CD1c-positive myeloid dendritic cell (primary cell): ENCODE data around the gene RCC1.
A peak's percentile ranks its signal among the peaks of the same experiment; 100 is the strongest.
"Not testable (repeated sequence)": the region's sequence is repeated elsewhere in the genome, so short reads cannot be mapped to it uniquely, and the experiment has no call there.

ENCODE experiments used
- DNase-seq: peaks from one replicate; pipeline ENCODE4 v3.0.0-alpha.2; 2016; ENCODE audit errors: extremely low spot score

The RCC1 gene

GRCh38 chr1:28510970-28511440 is 5.2 kb downstream of the RCC1 start:
- DNase-seq: no peak

GRCh38 chr1:28512058-28512611 is 6.3 kb downstream of the RCC1 start:
- no peak for DNase-seq

DNA sequence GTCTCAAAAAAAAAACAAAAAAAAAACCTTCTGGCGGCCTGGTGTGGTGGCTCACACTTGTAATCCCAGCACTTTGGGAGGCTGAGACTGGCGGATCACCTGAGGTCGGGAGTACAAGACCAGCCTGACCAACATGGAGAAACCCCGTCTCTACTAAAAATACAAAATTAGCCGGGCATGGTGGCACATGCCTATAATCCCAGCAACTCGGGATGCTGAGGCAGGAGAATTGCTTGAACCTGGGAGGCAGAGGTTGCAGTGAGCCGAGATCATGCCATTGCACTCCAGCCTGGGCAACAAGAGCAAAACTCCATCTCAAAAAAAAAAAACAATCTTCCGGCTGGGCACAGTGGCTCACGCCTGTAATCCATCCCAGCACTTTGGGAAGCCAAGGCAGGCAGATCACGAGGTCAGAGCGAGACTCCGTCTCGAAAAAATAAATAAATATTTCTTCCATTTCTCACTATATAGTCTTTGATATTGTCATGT is 8.6 kb downstream of the RCC1 start:
- DNase-seq: not testable (repeated sequence)

- no peak for DNase-seq
Observed at GRCh38 chr1:28516518-28516956, 10.7 kb downstream of the RCC1 start.

DNA sequence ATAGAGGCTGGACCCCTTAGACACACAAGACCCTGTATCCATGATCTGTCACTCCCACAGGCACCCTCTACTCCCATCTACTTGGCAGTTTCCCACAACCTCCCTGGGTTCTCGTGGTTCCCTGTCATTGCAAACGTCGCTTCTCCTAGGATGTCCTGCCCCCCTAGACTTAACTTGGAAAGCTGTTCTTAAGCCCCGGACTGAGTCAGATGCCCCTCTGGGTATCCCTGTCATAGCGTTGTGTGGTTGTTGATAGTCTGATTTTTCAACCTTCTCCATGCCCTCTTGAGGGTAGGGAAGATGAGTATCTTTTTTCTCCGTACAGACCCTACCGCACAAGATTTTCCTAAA is 11.8 kb downstream of the RCC1 start:
- no peak for DNase-seq

DNA sequence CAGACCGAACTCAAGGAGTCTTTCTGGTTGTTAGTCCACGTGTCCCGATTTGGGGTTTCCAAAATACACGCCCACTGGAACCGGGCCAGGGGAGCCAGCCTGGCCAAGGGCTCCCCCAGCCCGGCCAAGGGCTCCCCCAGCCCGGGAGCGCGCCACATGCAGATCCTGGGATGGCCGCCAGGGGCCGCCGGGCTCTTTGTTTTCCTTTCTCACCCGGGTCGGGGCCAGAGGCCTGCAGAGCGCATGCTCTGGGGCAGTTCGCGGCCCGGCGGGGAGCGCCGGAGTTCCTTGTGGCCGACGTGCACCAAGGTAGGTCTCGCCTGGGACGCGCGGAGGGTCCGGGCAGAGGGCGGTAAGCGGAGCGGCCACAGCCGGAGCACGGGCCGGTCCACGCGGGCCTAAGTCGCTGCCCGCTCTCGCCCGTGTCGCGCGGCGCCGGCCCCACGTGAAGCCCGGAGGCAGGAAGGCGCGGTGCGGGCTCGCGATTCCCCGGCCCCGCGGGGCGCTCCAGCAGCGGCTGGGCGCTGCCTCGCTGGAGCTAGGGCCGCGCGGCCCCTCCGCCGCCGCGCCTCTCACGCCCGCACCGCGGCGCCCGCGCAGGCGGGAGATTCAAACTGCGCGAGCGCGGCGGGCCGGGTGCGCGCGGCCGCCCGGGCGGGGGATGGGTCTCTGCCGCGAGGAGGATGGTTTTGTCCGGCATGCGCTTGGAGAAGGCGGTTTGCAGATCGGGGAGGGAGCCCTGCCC is 12.3 kb downstream of the RCC1 start:
- DNase-seq: peak; percentile 94

DNA sequence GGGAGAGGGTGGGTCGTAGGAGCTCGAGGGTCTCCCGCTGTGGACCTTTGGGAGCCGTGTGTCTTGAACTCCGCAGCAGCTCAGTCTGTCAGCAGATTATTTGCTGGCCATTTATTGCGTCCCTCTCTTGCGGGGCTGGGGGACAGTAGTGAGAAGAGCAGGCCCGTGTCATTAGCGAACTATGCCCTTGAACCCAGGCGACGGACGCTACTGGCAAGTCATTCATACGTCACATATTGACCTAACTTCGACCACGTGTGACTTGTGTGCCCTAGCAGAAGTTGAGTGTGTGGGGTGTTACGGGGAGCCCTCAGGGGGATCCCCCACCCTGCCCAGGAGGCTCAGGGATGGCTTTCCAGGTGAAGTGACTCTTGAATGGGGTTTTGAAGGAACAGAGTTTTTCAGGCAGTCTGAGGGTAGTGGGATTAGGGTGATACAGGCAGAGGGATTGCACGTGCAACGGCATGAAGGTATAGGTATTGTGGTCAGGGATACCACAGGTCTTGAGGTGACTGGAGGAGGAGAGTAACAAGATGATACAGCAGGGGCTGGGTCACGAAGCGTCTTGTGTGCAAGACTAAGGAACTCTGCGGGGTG is 13.0 kb downstream of the RCC1 start:
- DNase-seq: peak; percentile 57

- DNase-seq: no peak
Observed at GRCh38 chr1:28519946-28520725, 14.3 kb downstream of the RCC1 start.

DNA sequence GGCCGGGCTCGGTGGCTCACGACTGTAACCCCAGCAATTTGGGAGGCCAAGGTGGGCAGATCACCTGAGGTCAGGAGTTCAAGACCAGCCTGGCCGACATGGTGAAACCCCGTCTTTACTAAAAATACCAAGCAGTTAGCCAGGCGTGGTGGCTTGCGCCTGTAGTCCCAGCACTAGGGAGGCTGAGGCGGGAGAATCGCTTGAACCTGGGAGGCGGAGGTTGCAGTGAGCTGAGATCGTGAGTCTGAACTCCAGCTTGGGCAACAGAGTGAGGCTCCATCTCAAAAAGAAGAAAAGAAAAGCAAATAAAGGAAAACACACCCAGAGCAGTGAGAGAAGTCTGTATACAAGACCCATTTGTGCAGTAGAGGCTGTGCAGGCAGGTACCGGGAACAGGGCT is 15.0 kb downstream of the RCC1 start:
- DNase-seq: not testable (repeated sequence)

DNA sequence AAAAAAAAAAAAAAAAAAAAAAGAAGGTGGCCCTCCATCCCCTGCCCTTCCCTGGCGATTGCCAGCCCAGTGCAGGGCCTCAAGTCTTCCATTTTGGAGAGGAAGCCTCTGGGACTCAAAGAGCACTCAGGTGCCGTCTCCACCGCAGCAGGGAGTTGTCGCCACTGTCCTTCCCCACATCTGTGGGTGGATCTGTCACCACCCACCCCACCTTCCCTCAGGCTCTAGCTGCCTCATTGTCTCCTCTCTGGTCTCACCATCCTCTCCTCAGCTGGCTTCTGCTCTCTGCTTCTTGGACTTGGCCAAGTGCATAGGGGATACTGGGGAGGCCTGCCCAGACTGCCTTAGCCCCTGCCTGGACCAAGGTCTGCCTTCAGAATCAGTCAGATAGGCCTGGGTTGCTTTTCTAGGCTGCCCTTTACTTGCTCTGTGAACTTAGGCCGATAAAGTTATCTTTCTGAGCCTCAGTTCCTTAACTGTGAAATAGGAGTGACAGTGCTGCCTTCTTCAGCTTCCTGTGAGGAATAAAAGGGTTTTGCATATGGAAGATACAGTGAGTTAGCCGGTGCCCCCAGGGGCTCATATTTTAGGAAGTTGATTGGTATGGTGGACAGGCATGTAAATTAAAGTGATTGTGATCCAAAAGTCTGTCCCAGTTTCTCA is 15.8 kb downstream of the RCC1 start:
- DNase-seq: no peak

GRCh38 chr1:28522537-28522936 is 16.7 kb downstream of the RCC1 start:
- DNase-seq: not testable (repeated sequence)

DNA sequence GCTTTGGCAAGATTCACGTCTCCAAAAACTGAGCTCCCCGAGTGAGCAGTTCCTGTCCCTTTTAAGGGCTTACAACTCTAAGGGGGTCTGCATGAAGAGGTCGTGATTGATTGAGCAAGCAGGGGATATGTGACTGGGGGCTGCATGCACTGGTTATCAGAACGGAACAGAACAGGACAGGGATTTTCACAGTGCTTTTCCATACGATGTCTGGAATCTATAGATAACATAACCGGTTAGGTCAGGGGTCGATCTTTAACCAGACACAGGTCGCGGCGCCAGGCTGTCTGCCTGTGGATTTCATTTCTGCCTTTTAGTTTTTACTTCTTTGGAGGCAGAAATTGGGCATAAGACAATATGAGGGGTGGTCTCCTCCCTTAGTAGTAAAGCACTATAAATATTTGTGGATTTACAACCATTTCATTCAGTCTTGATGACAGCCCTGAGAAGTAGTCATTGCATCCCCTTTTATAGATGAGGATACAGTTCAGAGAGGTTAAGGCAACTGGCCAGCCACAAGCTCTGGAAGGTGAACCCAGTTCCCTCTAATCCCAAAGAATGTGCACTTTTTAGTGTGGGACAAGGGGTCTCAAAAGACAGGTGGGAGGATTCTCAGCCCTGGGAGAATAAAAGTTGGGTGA is 19.3 kb downstream of the RCC1 start:
- DNase-seq: not testable (repeated sequence)

DNA sequence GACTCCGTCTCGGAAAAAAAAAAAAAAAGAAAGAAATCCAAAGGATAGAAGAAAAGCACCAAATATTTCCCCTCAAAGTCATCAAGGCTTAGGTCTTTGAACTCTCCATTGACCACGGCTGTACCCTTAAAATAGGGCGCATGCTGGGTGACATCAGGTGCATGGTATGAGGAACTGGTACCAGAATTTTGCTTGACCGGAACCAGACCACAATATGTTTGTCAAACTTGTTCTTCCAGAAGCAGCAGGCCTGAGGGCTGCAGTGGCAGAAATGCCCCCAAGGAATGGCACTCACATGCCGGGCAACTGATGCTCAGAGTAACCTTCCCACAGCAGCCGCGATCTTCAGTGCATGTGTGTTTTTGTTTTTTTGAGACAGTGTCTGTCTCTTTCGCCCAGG is 21.0 kb downstream of the RCC1 start:
- no peak for DNase-seq

DNA sequence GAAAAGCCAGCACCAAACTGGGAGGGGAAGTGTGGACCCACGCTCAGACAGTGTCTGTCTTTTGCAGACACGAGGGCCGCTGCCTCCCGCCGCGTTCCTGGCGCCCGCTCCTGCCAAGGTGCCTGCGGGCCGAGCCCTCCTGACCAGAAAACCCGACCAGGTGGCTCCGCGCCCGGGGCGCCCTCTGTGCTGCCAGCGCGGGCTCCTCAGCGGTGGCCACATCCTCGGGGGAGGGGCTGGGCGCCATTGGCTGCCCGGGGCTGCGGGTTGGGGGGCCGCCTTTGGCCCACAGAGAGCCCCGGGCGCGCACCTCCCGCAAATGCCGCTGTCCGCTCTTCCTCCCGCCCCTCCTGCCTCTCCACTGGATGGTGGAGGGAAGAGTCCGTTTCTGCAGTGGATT is 24.6 kb downstream of the RCC1 start:
- no peak for DNase-seq

DNA sequence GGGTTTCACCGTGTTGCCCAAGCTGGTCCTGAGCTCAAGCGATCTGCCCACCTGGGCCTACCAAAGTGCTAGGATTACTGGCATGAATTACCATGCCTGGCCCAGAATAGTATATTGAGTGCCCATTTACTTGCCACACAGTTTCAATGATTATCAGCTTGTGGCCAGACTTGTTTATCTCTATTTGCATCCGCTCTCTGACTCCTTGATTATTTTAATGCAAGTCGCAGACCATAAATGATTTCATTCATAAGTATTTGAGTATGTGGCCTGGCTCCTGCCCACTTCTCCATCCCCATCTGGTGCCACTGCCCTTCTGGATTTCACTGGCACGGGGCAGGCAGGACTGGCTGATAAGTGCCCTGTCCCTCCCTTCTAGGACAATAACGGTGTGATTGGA is 28.8 kb downstream of the RCC1 start:
- DNase-seq: no peak

- DNase-seq: no peak
Observed at GRCh38 chr1:28535180-28535579, 29.3 kb downstream of the RCC1 start.

GRCh38 chr1:28537457-28538199 is 31.8 kb downstream of the RCC1 start:
- DNase-seq: no peak

- DNase-seq: no peak
Observed at GRCh38 chr1:28538286-28538685, 32.4 kb downstream of the RCC1 start.

GRCh38 chr1:28540651-28541050 is 34.8 kb downstream of the RCC1 start:
- no peak for DNase-seq

DNA sequence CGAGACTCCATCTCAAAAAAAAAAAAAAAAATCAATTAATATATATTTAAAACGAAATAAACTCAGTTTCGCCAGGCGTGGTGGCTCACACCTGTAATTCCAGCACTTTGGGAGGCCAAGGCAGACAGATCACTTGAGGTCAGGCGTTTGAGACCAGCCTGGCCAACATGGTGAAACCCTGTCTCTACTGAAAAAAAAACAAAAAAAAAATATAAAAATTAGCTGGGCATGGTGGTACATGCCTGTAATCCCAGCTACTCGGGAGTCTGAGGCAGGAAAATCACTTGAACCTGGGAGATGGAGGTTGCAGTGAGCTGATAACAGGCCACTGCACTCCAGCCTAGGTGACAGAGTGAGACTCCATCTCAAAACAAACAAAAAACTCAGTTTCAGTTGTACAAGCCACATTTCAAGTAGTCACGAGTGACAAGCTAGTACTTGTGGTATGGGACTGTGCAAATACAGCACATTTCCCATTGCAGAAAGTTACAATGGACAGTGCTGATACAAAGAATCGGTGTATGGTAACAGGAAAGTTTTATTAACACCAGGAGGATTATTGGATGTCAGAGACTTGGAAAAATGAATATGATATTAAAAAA is 35.7 kb downstream of the RCC1 start:
- DNase-seq: not testable (repeated sequence)
